Measurements from ENCODE around the gene CFAP45. TPM values are rescaled to one million over a fixed set of nuclear protein-coding genes. Genes with fewer than 3 reads are reported as not detected.

CFAP45 gene
- polyA plus RNA-seq, 3 donors, result 3.0 to 4.4 (median 3.1) TPM

- no peak for DNase-seq (ENCODE audit: extremely low read depth in 1 of 11, low read depth in 9 of 11, low spot score in 4 of 11)
Observed at GRCh38 chr1:159825564-159825963, 74.4 kb downstream of the CFAP45 start.

GRCh38 chr1:159823406-159823805 lies 76.6 kb downstream of the CFAP45 start:
- DNase-seq (ENCODE audit: extremely low read depth in 1 of 11, low read depth in 9 of 11, low spot score in 4 of 11), result peak in 6 of 11 donors; percentile 10 to 70 (median 41)

Other genes with a start within 250 kb of the CFAP45 start
- not detected for gene CRP, start 185.6 kb downstream of the CFAP45 start, polyA plus RNA-seq (ENCODE audit: insufficient read length in 3 of 3)
- gene DUSP23, start 119.2 kb downstream of the CFAP45 start, polyA plus RNA-seq (ENCODE audit: insufficient read length in 3 of 3), result 10 to 100 TPM; 22.1 to 34.1 (median 31.5) TPM
- under 1 TPM; 0.19 to 0.32 (median 0.20) TPM for gene FCRL6, start 97.8 kb downstream of the CFAP45 start, polyA plus RNA-seq (ENCODE audit: insufficient read length in 3 of 3)
- under 1 TPM; 0.65 to 0.96 (median 0.91) TPM for gene SLAMF8, start 73.3 kb downstream of the CFAP45 start, polyA plus RNA-seq (ENCODE audit: insufficient read length in 3 of 3)
- 1 to 10 TPM in 1 of 3 donors, under 1 TPM in 2; 0.30 to 1.2 (median 0.32) TPM for gene VSIG8, start 37.5 kb downstream of the CFAP45 start, polyA plus RNA-seq (ENCODE audit: insufficient read length in 3 of 3)
- gene TAGLN2, start 25.3 kb upstream of the CFAP45 start, polyA plus RNA-seq (ENCODE audit: insufficient read length in 3 of 3), result 100 to 1,000 TPM; 119 to 150 (median 126) TPM
- gene IGSF9, start 45.4 kb upstream of the CFAP45 start, polyA plus RNA-seq (ENCODE audit: insufficient read length in 3 of 3), result 10 to 100 TPM; 12.7 to 19.9 (median 18.1) TPM
- gene SLAMF9, start 54.1 kb upstream of the CFAP45 start, polyA plus RNA-seq (ENCODE audit: insufficient read length in 3 of 3), result not detected
- 10 to 100 TPM; 11.7 to 13.0 (median 12.4) TPM for gene PIGM, start 131.8 kb upstream of the CFAP45 start, polyA plus RNA-seq (ENCODE audit: insufficient read length in 3 of 3)
- gene KCNJ10, start 170.0 kb upstream of the CFAP45 start, polyA plus RNA-seq (ENCODE audit: insufficient read length in 3 of 3), result 10 to 100 TPM; 19.8 to 25.3 (median 20.0) TPM
- under 1 TPM; 0.05 to 0.13 (median 0.09) TPM for gene KCNJ9, start 181.4 kb upstream of the CFAP45 start, polyA plus RNA-seq (ENCODE audit: insufficient read length in 3 of 3)
- 10 to 100 TPM; 26.0 to 40.5 (median 37.1) TPM for gene IGSF8, start 198.5 kb upstream of the CFAP45 start, polyA plus RNA-seq (ENCODE audit: insufficient read length in 3 of 3)
- gene ATP1A2, start 215.6 kb upstream of the CFAP45 start, polyA plus RNA-seq (ENCODE audit: insufficient read length in 3 of 3), result 1 to 10 TPM; 4.2 to 4.9 (median 4.7) TPM